ENCODE measurements around the gene KCNS3.

Gene KCNS3, protein sequence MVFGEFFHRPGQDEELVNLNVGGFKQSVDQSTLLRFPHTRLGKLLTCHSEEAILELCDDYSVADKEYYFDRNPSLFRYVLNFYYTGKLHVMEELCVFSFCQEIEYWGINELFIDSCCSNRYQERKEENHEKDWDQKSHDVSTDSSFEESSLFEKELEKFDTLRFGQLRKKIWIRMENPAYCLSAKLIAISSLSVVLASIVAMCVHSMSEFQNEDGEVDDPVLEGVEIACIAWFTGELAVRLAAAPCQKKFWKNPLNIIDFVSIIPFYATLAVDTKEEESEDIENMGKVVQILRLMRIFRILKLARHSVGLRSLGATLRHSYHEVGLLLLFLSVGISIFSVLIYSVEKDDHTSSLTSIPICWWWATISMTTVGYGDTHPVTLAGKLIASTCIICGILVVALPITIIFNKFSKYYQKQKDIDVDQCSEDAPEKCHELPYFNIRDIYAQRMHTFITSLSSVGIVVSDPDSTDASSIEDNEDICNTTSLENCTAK

DNA sequence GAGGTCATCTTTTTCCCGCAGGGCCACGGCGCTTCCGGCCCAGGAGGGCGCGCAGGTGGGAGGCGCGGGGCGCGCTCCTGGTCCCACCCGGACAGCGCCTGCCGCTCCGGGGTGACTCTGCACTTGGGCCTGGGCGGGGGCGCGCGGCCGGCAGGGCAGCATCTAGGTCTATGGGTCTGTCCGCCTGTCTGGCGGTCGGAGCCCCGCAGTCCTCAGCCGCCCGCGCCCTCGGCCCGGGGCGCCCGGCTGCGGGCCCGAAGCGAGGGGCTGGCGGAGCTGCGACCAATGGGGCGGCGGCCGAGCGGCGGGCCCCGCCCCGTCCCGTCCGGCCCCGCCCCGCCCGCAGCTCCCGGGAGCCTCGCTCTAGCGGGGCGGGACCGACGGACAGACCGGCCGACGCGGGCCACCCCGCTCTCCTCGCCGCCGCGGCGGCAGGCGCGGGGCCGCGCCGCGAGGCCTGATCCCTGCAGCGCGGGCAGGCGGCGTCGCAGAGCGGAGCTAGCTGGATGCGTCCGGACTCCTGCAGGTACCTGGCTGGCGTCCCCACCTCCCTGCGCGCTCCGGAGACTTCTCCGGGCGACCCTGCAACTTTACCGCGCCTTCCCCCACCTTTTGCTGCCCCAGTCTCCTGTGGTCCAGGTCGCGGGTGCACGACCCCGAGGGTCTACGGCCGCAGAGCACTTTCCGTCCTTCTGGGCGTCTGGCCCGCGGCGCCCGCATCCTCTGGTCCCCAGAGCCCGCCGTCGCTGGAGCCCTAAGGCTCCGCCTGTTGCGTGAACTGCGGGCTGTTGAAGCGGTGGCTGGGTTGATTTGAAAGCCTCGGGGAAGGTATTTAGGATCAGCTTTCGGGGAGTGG is at the start of gene KCNS3:
Gene KCNS3 (plus strand): TSS at position 387 of the 856 bp plus-strand sequence. CDS start 52,342 bp downstream, outside the sequence.
- H3K27me3 ChIP-seq (ENCODE audit: control insufficient read depth, low read length): peaks cover 43% of the 10 kb centered on the region
- H3K9me3 ChIP-seq (ENCODE audit: control insufficient read depth, insufficient read depth, low read length): no peaks in the 10 kb centered on the region
- H3F3A ChIP-seq (ENCODE audit: control insufficient read depth, insufficient read depth): no peaks in the 10 kb centered on the region
- H3K9me2 ChIP-seq (replicated peaks; ENCODE audit: control insufficient read depth, low read length): no peaks in the 10 kb centered on the region
- peaks cover 13% of the 10 kb centered on the region for H3K4me1 ChIP-seq (ENCODE audit: control insufficient read depth, low read length)
- no peaks in the 10 kb centered on the region for H4K20me1 ChIP-seq (ENCODE audit: control insufficient read depth, insufficient read depth, low read depth, low read length)
- no peak within 1 kb of the TSS for H3K27ac ChIP-seq (ENCODE audit: low read depth, low read length)
- TF ChIP-seq, protein P1, sequence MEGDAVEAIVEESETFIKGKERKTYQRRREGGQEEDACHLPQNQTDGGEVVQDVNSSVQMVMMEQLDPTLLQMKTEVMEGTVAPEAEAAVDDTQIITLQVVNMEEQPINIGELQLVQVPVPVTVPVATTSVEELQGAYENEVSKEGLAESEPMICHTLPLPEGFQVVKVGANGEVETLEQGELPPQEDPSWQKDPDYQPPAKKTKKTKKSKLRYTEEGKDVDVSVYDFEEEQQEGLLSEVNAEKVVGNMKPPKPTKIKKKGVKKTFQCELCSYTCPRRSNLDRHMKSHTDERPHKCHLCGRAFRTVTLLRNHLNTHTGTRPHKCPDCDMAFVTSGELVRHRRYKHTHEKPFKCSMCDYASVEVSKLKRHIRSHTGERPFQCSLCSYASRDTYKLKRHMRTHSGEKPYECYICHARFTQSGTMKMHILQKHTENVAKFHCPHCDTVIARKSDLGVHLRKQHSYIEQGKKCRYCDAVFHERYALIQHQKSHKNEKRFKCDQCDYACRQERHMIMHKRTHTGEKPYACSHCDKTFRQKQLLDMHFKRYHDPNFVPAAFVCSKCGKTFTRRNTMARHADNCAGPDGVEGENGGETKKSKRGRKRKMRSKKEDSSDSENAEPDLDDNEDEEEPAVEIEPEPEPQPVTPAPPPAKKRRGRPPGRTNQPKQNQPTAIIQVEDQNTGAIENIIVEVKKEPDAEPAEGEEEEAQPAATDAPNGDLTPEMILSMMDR (IDR thresholded peaks at IDR 0.05; ENCODE audit: low read depth, low read length, poor library complexity, severe bottlenecking): no peak
- 0 out of 2 replicates have a peak, but pooled peaks have one; percentile 24 for TF ChIP-seq EZH2phosphoT487 (IDR thresholded peaks at IDR 0.05; ENCODE audit: borderline replicate concordance, low read length)
- H3K4me3 ChIP-seq (ENCODE audit: low read length): peak within 1 kb of the TSS; percentile 64
- no peaks in the 10 kb centered on the region for H3K36me3 ChIP-seq (ENCODE audit: control insufficient read depth, low read length)
- peak within 1 kb of the TSS; percentile 66 for H3K4me2 ChIP-seq (ENCODE audit: low read length)
- H3K79me2 ChIP-seq (ENCODE audit: control insufficient read depth, low read length): no peaks in the 10 kb centered on the region

DNA sequence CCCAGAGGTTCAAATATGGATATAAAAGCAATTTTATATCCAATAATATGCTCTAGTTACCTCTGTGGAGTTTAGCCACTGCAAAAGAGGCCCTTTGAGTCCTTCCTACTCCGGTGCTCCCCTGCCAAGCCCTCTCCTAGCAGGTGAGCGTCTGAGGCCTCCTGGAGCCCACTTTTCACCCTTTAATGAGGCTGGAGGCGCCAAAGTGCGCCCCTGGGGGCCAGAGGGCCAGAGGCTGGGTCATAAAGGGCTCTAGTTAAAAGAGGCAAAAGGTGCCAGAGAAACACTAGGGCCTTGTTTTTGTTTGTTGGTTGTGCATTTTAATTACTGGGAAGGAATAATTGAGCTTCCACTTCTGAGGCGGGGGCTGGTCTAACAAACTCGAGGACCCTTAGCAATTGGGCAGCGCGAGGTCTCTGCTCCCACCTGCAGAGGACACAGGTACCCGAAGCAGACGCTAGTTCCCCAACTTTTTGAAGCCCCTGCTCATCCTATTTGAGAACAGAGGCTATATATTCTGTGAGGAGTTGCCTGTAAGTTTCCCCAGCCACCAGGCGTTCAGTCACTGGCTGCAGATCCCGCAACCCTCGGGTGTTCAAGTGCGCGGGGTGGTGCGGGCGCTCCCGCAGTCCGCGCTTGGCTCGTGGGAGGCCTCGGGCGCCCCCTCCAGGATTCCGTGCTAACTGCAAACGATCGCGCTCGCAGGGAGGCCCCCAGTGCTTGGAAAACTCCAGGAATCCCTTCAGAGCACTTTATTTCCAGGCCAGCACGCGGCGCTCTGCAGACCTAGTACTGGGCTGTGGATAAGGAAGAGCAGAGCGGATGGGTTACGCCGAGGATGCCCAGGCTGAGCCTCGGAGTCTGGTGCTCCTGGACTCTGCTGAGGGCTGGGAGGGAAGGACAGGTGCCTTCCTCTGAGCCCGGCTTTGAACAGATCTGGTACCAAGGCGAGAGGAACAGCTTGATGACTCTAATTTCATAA is 48.1 kb upstream of the KCNS3 start:
- Histone ChIP-seq H3K4me3 (ENCODE audit: low read length) (0 out of 2 replicates have a peak overlapping the region, but pooled peaks have one; percentile 27), H3K4me2 (ENCODE audit: low read length) (peak overlapping the region; percentile 49), H3K4me1 (ENCODE audit: control insufficient read depth, low read length) (peaks cover 9% of the 10 kb centered on the region), H4K20me1 (ENCODE audit: control insufficient read depth, insufficient read depth, low read depth, low read length) (no peaks in the 10 kb centered on the region), H3K79me2 (ENCODE audit: control insufficient read depth, low read length) (no peaks in the 10 kb centered on the region), H3K27me3 (ENCODE audit: control insufficient read depth, low read length) (peaks cover 15% of the 10 kb centered on the region), H3F3A (ENCODE audit: control insufficient read depth, insufficient read depth) (no peaks in the 10 kb centered on the region), H3K9me3 (ENCODE audit: control insufficient read depth, insufficient read depth, low read length) (no peaks in the 10 kb centered on the region), H3K27ac (ENCODE audit: low read depth, low read length) (no peak overlapping the region), H3K9me2 (replicated peaks; ENCODE audit: control insufficient read depth, low read length) (no peaks in the 10 kb centered on the region), H3K36me3 (ENCODE audit: control insufficient read depth, low read length) (no peaks in the 10 kb centered on the region)
- TF ChIP-seq, protein P1 (IDR thresholded peaks at IDR 0.05; ENCODE audit: low read depth, low read length, poor library complexity, severe bottlenecking): peak; percentile 95
- no peak for TF ChIP-seq EZH2phosphoT487 (IDR thresholded peaks at IDR 0.05; ENCODE audit: borderline replicate concordance, low read length)

- no peaks in the 10 kb centered on the region for H3F3A ChIP-seq (ENCODE audit: control insufficient read depth, insufficient read depth)
- H3K27ac ChIP-seq (ENCODE audit: low read depth, low read length): no peak overlapping the region
- no peak overlapping the region for H3K4me3 ChIP-seq (ENCODE audit: low read length)
- H3K79me2 ChIP-seq (ENCODE audit: control insufficient read depth, low read length): no peaks in the 10 kb centered on the region
- H4K20me1 ChIP-seq (ENCODE audit: control insufficient read depth, insufficient read depth, low read depth, low read length): no peaks in the 10 kb centered on the region
- no peaks in the 10 kb centered on the region for H3K36me3 ChIP-seq (ENCODE audit: control insufficient read depth, low read length)
- H3K9me2 ChIP-seq (replicated peaks; ENCODE audit: control insufficient read depth, low read length): no peaks in the 10 kb centered on the region
- H3K4me2 ChIP-seq (ENCODE audit: low read length): no peak overlapping the region
- TF ChIP-seq, protein P1 (IDR thresholded peaks at IDR 0.05; ENCODE audit: low read depth, low read length, poor library complexity, severe bottlenecking): no peak
- no peak for TF ChIP-seq EZH2phosphoT487 (IDR thresholded peaks at IDR 0.05; ENCODE audit: borderline replicate concordance, low read length)
- H3K4me1 ChIP-seq (ENCODE audit: control insufficient read depth, low read length): peaks cover 4% of the 10 kb centered on the region
- peaks cover 15% of the 10 kb centered on the region for H3K27me3 ChIP-seq (ENCODE audit: control insufficient read depth, low read length)
- H3K9me3 ChIP-seq (ENCODE audit: control insufficient read depth, insufficient read depth, low read length): no peaks in the 10 kb centered on the region
Observed at GRCh38 chr2:17835516-17835915, 43.0 kb upstream of the KCNS3 start.

All from DOHH2 (cell line).